NCI-H2196 treated with DMSO at 0.1 percent for 48 hours (cell line): Measurements from ENCODE around the gene MRGPRG.

Experiments
- DNase-seq: peaks from one replicate; lab custom pipeline; 2025; ENCODE audit not compliant: unreplicated experiment; lab: John Stamatoyannopoulos, UW

The MRGPRG gene

DNA sequence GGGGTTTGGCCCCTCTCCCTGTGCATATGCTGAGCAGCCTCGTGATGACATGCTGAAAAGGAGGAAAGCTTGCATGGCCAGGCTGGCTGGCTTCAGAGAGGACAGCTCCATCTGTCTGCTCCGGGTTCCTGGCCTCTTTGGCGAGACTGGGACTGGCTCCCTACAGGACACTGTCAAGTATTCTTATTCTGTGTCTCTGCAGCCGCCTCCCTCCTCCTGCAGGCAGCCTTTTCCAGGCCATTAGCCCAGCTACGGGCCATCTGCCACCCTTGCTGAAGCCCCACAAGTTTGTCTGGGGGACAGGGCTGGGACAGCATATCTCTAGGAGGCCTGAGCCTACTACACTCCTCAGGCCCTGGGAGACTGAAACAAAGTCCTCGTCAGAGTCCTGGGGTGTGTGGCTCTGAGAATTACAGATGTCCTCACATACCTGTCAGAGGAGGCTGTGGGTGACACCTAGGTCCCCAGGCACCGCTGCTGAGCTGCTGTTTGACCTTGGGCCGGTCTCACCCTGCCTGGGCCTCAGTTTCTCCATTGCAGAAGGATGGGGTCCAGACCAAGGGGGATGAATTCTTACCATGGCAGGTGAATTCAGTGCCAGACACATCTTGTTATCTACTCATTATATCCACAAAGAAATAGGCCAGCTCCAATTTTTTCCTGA lies 11.0 kb downstream of the MRGPRG start:
- no peak for DNase-seq

DNA sequence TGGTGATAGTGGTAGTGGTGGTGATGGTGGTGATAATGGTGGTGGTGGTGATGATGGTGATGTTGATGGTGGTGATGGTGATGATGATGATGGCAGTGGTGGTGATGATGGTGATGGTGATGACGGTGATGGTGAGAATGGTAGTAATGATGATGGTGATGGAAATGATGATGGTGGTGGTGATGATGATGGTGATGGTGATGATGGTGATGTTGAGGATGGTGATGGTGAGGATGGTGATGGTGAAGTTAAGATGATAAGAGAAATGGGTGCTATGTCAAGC lies 11.8 kb downstream of the MRGPRG start:
- no peak for DNase-seq

DNA sequence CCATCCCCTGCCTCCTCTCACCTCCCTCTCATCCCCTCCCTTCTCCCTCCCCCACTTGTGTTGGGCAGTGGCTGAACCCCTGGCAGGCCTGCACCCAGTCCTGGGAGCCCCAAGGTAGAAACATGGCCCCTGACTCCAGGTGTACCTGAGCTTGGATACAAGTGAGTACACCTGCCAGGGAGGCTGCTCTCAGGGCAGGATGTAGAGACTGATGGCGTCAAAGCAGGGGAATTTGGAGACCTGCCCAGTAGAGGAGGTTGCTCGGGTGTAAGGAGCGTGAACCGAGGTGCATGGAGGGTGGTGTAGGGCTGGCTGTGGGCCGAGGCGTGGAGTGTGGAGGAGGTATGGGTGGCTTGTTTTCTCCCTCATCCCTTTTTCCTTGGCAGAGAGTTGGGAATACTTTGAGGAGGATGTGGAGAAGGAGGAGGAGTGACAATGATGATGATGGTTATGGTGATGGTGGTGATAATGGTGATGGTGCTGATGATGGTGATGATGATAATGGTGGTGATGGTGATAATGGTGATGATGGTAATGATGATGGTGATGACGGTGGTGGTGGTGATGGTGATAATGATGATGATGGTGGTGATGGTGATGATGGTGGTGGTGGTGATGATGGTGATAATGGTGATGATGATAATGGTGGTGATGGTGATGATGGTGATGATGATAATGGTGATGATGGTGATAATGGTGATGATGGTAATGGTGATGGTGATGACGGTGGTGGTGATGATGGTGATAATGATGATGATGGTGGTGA lies 12.3 kb downstream of the MRGPRG start:
- DNase-seq = no peak

DNA sequence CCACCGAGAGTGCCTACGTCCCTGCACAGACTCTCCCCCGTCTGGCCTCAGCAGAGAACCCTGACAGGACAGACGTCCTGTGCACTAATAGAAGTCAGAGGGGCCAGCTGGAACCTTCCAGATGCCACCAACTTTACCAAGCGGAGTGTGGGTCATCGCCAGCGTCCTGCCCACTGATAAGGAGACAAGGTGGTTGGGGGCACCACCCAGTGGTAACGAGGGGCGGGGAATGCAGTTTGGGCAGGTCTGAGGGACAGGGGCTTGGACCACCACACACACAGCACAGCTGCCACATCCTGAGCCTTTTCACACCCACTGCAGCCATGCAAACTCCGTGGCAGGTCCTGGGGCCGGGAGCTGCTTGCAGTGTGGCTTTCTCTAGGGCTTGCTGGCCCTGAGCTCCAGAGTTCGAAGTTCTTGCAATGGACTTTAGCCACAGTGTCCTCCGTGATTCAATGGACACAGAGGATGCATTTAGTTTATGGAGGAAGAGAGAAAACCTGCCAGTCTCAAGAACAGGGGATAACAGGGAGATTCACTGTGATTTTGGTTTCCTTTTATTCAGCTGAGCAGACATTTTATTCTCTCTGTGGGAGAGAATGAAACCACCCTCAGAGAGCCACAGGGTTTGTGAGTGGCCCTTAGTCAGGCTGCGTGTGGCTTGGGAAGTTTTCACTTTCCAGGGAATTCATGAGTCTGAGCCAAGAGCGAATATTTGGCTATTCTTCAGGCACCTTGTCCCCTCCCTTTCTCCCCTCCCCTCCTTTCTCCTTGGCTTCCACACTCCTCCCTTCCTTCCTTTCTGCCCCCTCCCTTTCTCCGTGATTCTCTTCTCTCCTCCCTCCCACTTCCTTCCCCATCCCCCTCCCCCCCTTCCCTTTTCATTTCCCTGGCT lies 13.1 kb downstream of the MRGPRG start:
- no peak for DNase-seq

DNA sequence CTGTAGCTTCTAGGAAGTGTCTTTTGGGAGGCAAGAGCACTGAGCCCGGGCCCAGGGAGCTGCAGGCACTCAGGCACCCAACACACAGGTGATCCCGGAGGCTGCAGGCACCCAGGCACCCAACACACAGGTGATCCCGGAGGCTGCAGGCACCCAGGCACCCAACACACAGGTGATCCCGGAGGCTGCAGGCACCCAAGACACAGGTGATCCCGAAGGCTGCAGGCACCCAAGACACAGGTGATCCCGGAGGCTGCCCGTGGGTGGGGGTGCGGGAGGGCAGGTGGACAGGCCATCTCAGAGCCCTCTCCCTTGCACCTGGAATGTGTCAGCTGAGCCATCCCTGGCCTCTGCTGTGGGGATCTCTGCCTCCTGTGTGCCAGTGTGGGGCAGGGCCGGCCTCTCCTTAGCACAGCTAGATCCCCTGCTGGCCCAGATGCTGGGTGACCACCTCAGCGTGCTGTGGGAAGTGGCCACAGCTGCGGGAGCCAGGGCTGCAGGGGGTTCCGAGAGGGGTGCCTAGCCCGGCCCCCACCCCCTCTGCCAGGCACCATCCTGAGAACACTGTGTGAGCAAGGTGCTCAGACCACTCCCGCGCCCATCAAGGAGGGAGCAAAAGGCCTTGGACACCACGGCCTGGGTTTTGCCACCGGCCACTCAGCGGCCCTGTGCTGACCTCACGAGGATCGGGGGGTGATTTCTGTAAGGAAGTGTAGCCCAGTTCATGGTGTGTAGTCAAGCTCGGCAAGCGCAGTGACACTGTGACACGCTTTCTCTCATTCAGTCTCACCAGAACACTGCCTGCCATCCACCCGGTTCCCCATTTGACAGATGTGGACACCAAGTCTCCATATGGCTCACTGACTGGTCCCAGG lies 14.2 kb downstream of the MRGPRG start:
- no peak for DNase-seq

DNA sequence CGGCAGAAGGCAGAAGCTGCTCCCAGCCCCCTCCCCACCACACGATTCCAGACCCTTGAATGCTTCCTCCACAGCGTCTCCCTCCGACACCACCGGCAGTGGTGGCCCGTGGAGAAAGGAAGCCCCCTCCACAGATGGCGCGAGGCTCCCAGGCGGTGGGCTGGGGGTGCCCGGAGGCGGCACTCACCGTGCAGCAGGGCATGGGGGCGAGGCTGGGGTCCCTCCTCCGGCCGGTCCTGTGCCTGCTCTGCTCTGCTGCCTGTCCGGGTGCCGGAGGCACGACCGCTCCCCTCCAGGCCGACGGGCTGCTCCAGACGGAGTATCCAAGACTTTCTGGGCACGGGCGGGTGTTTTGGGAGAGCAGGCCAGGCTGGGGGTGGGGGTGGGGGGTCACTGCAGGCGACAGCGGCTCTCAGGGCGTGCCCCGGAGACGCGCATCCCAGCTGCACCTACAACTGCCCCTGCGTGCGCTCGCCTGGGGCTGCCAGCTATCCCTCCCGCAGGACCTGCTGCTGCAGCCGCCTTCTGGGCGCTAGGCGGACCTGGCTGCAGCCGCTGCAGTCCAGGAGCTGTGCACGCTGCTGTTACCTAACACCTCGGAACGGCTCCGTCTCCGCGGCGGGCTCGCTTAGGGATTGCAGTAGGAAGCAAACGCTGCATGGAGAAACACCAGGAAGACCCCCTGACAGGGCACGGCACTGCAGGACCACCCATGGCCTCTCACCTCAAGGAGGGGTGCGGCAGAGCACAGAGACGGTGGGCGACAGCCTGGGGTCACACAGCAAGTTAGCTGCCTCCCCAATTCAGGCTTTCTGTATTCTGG lies 15.2 kb downstream of the MRGPRG start:
- no peak for DNase-seq

DNA sequence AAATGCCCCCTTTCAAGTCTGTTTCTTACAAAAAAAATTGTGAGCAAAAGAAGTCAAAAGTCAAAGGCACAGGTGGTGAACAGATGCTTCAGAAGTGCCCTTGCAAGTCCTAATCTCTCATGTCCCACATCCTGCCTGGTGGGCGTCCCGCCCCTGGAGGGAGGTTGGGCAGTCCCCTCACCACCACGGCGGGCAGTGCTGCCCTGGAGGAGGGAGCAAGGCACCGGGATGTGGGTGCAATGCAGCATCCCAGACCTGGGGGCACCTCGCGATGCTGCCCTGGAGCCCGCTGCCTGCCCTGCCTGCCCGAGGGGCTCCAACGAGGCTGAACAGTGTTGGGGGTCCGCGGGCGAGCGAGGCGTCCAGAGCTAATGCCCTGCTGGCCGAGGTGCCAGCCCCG lies 15.9 kb downstream of the MRGPRG start:
- DNase-seq = no peak

DNA sequence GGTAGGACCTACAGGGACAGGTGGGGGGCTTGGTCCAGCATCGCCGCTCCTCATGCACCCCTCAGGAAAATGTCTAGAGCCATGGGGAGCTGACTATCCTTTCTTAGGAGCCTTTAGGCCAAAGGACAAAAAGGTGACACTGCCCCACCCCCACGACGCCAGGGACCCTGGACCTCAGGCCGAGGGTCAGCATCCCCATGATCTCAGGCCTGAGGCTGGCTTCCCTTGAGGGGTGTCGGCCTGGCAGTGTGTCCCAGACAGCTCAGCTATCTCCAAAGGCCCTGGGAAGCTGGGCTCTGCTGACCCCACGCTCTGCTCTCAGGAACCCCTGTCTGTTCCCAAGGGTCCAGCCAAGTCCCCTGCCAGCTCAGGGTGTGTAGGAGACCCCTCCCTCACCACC lies 16.3 kb downstream of the MRGPRG start:
- DNase-seq = no peak

DNA sequence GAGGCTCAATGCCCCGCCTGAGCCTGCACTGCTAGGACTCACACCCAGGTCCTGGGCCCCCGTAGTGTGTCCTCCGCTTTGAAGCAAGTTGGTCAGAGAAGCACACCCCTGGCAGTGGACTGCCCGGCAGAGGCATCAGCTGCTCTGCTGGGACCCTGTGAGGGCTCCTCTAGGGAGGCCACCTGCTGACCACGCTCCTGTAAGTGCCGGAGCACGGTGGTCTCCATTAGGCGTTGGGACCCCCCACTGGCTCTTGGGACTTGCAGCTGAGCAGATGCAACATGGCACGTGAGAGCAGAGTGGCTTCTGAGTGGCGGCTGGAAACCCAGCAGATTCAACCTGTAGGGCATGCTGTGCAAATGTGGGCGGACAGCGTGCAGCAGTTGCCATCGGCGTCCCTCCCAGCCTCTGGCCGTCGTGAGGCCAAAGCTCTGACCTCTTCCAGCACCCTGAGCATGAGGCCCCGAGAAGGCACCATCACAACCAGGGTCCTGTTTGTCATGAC lies 16.9 kb downstream of the MRGPRG start:
- no peak for DNase-seq

DNA sequence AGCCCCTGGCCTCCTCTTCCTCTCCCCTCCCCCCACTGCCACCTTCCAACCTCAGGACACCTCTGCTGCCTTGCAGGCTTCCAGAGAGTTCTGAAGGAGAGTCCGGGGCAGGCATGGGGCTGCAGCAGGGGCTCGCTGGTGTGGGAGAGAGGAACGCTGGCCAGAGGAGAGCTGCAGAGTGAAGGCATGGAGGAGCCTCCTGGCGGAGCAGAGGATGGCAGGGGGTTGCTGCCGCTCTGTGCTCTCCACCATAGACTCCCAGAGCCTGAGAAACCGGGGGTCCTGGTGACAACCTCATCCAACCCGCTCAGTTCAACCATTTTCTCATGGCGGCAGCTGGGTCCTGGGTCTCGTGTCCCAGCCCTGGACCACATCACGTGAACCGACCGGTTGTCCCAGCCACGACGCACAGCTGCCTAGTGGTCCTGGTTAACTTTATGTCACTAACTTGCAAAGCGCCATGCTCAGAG lies 17.5 kb downstream of the MRGPRG start:
- no peak for DNase-seq

DNA sequence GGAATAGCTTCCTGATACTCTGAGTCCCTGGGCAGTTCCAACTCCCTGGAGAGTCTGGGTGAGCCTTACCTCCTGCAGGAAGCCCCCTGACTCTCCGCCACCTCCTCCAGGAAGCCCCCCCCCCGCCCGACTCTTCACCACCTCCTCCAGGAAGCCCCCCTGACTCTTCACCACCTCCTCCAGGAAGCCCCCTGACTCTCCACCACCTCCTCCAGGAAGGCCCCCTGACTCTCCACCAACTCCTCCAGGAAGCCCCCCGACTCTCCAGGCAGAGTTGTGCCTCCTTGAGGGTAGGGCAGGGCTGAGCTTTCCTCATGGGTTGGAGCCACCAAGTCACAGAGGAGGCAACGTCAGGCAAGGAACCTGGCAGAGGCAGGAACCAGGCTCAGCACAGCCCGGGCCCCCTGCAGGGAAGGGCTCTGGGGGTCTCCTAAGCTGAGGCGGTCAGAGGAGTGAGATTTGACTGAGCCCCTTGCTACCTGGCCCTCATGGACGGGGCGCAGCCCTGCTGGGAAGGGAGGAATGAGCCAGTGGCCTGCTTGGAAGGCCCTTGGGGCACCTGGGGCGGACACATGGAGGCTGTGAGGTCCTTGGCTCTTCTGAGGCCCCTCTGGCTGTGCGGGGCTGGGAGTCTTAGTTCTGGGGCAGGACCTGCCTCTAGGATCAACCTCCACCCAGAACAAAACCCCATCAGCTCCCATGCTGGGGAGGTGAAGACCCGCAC lies 18.1 kb downstream of the MRGPRG start:
- DNase-seq = no peak

DNA sequence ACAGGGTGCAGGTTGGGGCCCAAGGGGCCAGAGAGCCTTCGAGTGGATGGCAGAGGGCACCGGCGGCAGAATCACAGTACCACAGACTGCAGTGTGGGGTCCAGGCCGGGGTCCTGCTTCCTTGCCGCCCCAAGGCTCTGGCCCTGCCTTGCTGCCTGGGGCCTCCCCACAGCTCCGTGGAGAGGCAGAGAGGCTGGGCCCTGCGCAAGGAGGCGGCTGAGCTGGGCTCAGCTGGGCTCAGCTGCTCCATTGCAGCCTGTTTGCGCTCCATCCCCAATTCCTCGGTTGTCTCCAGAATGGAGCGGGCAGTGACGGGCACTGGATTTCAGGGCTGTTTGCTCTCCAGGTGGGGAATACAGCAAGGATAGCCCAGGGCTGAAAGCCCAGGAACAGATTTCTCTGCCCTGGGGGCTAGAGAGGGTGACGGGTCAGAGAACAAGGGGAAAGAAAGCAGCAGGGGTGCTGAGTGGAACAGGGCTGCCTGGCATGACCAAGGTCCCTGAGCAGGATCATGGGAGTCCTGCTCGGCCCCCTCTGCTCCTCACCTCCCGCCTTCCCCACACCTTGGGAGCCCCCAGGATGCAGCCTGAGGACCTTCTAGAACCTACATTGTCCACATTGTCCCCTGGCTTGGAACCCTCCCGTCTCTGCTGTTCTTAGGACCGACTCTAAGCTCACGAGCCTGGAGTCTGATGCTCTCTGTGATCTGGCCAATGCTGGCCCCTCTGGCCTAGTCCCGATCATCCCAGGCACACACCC lies 18.9 kb downstream of the MRGPRG start:
- DNase-seq = no peak

DNA sequence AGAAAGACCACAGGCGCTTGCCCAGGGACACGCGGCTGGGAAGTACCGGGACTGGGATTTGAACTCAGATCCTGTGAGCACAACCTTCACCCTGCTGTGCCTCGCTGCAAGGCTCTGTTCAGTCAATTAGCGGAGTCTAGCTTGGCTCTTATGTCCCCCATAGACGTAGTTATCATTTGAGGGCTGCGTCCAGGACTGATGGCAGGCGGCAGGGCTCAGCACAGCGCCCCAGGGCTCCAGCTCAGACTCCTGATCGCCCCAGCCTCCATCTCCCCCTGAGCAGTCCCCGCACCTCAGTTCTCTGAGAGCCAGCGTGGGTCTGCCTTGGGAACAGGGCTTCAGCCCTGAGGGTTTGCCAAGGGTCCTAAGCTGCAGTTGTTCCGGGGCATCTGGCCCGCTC lies 19.8 kb downstream of the MRGPRG start:
- no peak for DNase-seq

DNA sequence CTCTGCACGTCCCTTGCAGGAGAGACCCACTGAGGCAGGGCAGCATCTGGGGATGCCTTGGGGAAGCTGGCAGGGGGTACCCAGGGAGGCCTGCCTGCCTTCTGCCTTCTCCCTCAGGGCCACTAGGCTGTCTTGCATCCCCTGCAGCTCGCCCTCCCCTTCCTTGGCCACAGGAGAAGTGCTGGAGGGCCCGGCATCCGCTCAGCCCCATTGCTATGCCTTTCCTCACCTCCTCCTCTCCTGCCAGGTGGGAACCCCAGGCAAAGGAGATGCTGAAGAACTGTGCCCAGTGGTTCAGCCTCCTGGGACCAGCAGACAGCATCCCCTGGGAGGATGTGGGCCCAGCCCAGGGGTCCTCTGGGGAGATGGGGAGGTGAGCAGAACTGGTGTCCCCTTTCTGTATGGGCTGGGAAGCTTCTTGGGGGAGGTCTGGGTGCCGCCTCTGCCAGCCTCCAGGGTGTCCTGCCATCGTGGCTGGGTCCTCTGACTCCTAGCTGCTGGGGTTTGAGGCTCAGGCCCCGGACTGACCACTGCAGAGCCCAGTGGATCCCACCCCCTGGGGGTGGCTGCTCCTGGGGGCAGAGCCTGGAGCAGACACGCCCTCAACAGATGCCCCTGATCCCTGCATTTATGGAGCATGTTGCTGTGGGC lies 20.6 kb downstream of the MRGPRG start:
- DNase-seq = no peak

DNA sequence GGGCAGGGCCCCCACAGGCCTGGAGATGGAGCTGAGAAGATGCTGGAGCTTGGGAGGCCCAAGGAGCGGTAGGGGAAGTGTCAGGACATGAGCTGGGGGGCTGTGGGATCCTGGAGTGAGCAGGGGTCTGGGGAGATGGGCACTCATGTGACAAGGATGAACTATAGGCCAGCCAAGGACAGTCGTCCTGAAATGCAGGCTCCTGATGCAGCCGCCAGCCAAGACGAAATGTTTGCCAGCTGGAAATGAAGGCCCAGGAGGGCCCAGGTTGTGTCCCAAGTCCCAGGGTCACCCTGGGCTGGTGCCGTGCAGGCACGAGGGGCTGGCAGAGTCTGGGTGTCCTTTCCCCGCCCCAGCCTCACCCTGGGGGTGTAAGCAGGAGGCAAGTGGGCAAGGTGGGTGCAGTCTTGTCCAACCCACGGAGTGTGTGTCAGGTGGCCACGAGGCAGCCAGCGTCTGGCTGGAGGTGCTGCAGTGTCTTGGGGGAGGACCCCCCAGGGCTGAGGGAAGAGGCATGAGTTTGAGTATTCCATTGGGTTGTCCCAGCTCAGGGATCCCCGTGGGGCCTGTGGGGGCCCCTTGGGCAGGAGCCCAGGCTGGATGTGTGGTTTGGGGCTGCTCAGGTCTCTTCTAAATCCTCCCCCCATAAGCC lies 21.4 kb downstream of the MRGPRG start:
- DNase-seq = no peak

DNA sequence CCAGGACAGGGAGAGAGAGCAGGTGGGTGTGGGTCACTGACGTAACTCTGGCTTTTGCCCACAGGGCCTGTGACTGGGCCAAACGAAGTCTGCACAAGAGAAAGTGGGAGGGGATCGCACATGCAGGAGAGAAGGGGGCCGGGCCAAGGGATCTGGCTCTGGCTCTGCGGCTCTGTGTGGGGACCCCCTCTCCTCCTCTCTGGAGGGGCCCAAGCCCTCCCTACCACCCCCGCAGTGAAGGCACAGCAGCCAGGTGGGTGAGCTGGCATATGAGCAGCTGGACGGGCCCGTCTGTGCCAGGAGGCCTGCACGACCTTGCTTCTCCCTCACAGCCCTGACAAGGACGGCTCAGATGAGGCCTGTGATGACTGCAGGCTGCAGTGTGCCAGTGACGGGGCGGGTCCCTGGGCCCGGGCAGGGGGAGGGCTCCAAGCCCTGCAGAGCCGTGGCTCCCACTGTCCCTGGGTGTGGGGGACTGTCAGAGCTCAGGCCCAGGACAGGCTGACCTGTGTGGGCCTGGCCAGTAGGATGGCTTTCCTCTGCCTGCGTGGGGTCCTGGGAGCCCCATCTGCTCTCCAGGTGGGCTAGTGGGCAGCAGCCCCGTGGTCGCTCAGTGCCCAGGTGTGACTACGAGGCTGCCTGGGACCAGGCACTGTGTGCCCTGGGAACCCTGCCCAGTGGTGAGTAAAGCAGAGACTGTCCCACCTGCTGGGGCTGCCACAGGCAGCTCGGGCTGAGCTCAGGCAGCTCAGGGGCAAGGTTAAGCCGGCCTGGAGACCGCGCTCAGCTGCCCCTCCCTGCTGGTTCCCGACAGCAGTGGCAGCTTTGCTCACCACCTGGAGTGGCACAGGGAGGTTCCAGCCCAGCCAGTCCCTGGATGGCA lies 22.2 kb downstream of the MRGPRG start:
- DNase-seq = no peak
